Activated CD8-positive, alpha-beta memory T cell treated with anti-CD3 and anti-CD28 coated beads for 24 hours (primary cell): ENCODE data around the gene SERP1.

Experiments used
- DNase-seq: peaks from one replicate; pipeline ENCODE4 v3.0.0-alpha.2; 2020

The SERP1 gene

DNA sequence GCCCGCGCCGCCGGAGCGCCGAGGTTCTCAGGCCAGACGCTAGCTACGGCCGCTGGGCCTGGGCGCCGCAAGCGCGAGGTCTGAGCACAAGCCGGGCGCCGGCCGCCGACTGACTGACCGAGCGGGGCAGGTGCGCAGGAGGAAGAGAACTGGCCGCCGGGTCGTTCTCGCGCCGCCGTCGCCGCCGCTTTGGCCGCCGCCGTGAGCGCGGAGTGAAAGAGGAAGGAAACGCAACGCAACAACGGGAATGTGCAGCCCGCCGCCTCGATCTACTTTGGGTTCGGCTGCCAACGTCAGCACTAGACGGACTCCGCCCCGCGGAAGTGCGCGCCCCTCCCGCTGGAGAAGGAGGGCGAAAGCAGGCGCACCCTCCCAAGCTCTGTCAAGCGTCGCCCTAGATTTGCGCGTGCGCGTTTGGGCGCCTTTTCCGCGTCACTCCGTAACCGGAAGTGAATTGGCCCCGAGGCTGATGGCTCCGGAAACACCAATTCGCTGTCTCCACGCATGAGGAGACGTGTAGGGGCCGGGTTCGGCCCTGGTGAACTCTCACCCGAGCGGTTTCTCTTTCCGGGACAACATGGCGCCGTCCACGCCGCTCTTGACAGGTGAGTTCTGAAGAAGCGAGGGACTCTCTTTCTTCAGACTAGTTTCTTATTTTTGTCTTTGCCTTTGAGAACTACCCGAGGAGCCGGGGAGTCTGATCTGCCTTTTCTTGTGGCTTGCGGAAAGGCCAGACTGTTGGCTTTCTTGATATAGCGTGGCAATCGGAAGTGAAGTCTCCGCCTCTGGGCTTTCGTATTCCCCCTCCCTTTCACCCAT is at the start of gene SERP1, which contains the start of gene EIF2A:
SERP1 (minus strand) TSS at position 271 of the 819 bp plus-strand sequence. CDS start 361 bp downstream, outside the sequence.
EIF2A (plus strand) TSS at position 562 of the 819 bp plus-strand sequence; CDS start at position 578, 16 bp downstream.
- peak; percentile 99 for DNase-seq

GRCh38 chr3:150594150-150594549 is 47.9 kb upstream of the SERP1 start:
- no peak for DNase-seq

DNA sequence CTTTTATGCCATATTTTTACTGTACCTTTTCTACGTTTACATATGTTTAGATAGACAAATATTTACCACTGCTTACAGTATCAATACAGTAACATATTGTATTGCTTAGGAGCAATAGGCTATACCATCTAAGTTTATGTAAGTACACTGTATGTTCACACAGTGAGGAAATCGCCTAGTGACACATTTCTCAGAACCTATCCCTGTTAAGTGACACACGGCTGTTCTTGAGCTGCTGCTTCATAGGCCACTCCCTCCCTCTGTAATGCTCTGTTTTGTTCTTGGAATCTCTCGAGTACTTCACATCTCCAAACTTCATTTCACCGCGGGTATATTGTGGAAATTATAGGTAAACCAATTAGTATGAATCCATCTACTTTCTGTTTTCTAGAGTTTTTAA is 43.5 kb upstream of the SERP1 start:
- no peak for DNase-seq

- DNase-seq = no peak
Observed at GRCh38 chr3:150588027-150588830, 41.9 kb upstream of the SERP1 start.

- DNase-seq = no peak
Observed at GRCh38 chr3:150583028-150583427, 36.7 kb upstream of the SERP1 start.

DNA sequence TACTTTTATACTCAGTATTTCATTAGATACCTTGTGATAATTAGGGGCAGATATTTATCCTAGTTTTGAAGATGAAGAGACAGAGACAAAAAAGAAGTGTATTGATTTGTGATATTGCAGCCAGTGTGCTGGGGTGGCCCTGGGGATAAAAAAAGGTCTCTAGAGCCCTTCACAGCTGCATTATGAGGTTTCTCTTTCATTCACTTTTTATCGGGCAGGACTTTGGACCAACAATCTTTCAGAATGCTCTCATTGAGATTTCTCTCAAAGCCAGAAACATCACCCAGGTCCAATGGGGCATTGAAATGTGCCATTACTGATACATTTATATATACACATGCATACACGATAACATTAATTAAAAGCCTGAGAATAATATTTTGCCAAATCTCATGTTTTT is 36.3 kb upstream of the SERP1 start:
- no peak for DNase-seq

DNA sequence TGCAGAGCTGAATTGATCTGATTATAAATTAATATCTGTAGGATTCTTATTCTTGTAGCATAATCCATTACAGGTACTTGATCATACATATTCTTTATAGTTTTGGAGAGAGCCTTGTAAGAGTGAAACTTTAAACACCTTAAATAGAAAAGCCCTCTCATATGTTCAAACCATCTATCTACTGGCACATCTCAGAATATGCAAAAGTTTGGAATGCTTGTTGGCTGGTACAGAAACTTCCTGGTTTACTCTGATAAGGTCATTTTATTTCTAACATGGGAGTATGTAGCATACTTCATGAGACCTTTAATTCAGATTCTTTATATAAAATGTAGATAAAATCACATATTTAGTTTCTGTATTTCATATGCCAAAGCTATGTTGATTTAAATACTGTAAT is 34.9 kb upstream of the SERP1 start:
- no peak for DNase-seq

DNA sequence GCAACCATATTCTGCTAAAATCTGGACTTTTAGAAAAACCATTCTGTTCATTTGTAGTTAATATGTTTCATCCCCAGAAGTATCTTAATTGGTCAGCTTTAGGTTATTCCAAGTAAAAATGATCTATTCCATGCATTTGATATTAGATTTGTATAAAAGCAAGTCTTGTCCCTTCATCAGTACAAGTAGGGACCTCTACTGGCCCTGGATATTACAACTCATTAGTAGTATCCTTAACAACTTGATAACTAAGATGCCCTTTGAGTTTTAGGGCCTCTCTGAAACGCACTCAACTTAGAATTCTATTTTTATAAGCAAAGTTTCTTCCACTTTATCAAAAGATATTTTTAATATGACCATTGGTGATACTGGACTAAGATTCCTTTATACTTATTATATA is 31.6 kb upstream of the SERP1 start:
- DNase-seq = no peak

DNA sequence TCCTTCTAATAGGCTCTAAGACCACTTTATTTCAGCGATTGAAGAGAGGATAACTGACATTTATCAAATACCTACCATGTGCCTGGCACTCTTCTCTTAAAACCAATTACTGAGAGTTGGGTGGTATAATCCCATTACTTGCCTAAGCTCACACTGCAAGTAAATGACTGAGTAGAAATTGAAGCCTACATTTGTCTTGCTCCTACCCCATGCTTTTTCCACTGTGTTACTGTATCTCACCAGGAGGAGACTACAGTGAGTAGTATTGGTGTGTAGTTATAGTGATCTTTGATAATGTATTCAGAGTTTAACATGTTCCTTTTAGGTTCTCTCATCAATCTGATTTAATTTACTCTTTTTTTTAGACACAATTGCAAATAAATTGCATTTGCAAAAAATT is 21.0 kb upstream of the SERP1 start:
- no peak for DNase-seq

DNA sequence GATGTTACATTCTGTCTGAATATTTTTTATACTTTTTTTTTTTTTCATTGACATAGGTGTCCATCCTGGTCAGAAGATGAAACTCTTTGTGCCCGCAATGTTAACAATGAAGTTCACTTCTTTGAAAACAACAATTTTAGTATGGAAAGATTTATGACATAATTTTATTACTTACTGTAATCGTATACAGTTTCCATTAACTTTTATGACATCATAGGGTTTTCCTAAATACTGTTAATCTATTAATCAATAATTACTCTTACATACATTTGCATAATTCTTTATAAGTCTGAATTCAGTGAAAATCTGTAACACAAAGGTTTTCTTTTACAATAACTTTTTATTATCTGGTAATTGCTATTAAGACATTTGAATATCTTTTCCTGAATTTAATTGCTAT is 17.9 kb upstream of the SERP1 start:
- DNase-seq = no peak

- DNase-seq = no peak
Observed at GRCh38 chr3:150557725-150558124, 11.4 kb upstream of the SERP1 start.

- DNase-seq = no peak
Observed at GRCh38 chr3:150556792-150557191, 10.5 kb upstream of the SERP1 start.

DNA sequence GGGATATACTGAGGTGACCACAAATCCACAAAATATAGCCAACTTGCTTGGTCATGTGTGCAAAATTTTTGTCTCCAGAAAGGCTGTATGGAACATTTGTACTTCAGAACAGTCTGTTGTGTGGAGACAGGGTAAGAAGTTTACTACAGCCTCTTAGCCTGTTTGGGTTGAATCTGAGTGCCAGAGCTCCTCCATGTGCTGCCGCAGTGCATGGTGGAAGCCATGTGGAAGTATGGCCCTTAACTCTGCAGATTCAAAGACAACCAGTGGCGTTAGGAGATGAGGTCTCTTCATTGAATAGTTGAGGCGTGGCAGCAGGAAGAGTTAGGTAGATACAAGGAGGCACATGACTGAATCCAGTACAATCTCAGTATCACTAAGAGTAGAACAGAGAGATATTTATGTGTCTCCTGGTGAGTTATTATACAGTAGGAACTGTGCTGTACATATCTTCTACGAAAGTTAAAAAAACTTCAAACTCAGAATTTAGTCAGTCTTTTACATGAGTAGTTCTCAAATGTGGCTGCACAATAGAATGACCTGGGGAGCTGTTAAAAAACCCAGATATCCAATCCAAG is 9.7 kb upstream of the SERP1 start:
- DNase-seq = no peak

DNA sequence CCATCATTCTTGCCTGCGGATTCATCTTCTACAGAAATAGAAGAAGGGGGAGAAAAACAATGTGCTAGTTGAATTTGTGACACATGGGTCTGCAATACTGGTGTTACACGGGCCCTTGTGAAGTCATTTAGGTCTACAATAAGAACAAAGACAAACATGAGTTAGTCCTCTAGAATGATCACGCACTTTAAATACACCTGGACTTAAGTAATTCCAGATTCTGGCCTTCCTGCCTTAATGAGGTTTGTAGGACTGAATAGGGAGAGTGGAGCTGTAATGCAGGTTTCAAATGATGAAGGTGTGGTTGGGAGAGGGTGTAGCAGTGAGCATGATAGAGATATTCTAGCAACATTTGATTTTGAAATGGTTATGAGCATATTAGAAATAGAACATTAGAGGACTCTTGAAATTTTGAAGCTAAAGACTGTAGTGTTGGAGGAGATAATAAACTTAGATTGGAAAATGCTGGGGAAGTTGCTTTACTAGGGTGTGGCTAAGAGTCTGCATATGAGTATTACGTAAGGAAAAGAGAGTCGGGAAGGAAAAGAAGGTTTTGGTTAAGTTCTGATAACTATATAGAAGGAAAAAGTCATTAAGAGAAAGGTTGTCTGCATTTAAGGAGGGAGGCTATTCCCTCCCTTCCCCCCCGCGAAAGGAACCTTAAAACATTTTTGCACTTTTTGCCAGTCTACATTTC is 897 bp upstream of the SERP1 start:
- no peak for DNase-seq

- no peak for DNase-seq
Observed at GRCh38 chr3:150545419-150546225, 674 bp downstream of the SERP1 start.

GRCh38 chr3:150544726-150545125 is 1.6 kb downstream of the SERP1 start:
- no peak for DNase-seq

GRCh38 chr3:150544041-150544440 is 2.3 kb downstream of the SERP1 start:
- DNase-seq = no peak

DNA sequence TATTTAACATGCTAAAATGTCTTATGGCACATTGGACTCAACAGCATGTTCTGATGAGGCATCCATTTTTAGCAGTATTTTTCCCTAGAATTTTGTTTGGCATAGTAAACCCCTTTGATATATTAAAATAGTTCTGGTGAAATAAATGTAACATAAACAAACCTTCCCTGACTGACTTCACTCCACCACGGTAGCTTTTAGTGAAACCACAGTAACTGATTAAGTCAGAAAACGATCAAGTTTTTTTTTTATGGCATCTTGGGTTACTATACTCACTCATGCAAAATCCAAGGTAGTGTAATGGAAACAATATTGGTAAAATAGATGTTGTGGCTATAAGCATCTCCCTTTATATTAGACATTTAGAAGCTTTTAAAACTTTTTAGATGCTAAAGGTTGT is 2.8 kb downstream of the SERP1 start:
- DNase-seq = no peak

GRCh38 chr3:150543128-150543527 is 3.2 kb downstream of the SERP1 start:
- DNase-seq = no peak

DNA sequence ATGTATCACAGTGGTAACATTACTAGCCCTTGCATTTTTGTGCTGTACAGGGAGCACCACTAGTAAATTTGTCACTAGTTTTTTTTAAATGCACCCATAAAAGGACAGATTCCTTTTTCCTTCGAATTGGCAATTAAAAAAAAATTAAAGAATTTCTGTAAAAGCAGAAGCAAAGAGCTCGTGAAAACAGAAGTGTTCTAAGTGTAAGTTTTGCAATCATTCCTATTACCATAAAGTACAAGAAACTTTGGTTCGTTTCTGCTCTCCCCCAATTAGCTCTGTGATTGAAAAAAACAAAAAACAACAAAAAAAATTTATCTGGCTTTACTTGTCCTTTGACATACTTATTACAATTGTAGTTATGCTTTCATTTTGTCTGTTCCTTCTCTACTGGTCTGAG is 5.3 kb downstream of the SERP1 start:
- DNase-seq = no peak

GRCh38 chr3:150540297-150540696 is 6.0 kb downstream of the SERP1 start:
- DNase-seq = no peak
